OCI-LY1 (cell line): ENCODE results near the gene FABP6.

Experiments used
- H2AFZ ChIP-seq: fragments of 200-600 bp; sonication (generic), shearing (Covaris generic); 2 replicates; pipeline ENCODE4 v1.6.0; 2014; ENCODE audit warnings: antibody characterized with exemption, mild to moderate bottlenecking, low read length
- H3F3A ChIP-seq: fragments of 200-600 bp; sonication (generic), shearing (Covaris generic); 2 replicates; pipeline ENCODE4 v1.6.0; 2014; ENCODE audit warnings: mild to moderate bottlenecking, antibody characterized with exemption, low read length, moderate library complexity; ENCODE audit not compliant: insufficient read depth
- H3K27ac ChIP-seq: fragments of 200-600 bp; sonication (generic); 2 replicates; pipeline ENCODE4 v1.5.1; 2014; ENCODE audit warnings: low read length, mixed run types, mild to moderate bottlenecking, low read depth; ENCODE audit not compliant: poor library complexity, severe bottlenecking
- H3K27me3 ChIP-seq: fragments of 200-600 bp; sonication (generic); 2 replicates; pipeline ENCODE4 v1.6.0; 2014; ENCODE audit warnings: antibody characterized with exemption, mild to moderate bottlenecking, low read length, moderate library complexity; ENCODE audit not compliant: insufficient read depth
- H3K36me3 ChIP-seq: fragments of 200-600 bp; sonication (generic); 2 replicates; pipeline ENCODE4 v1.6.1; 2014; ENCODE audit warnings: mild to moderate bottlenecking, antibody characterized with exemption, low read length, moderate library complexity, mixed read lengths; ENCODE audit not compliant: insufficient read depth
- H3K4me1 ChIP-seq: fragments of 200-600 bp; sonication (generic); 2 replicates; pipeline ENCODE4 v1.5.1; 2014; ENCODE audit warnings: mild to moderate bottlenecking, low read length, moderate library complexity; ENCODE audit not compliant: insufficient read depth, severe bottlenecking
- H3K4me2 ChIP-seq: fragments of 200-600 bp; sonication (generic), shearing (Covaris generic); 2 replicates; pipeline ENCODE4 v1.6.1; 2014; ENCODE audit warnings: low read length
- H3K4me3 ChIP-seq: fragments of 200-600 bp; sonication (generic); 2 replicates; pipeline ENCODE4 v1.5.1; 2014; ENCODE audit warnings: low read length, low read depth, mild to moderate bottlenecking, mixed read lengths; ENCODE audit not compliant: poor library complexity, severe bottlenecking
- H3K79me2 ChIP-seq: fragments of 200-600 bp; shearing (Covaris generic); 2 replicates; pipeline ENCODE4 v1.6.1; 2016; ENCODE audit warnings: mixed run types, low read length, mixed read lengths; ENCODE audit not compliant: insufficient read depth
- H3K9ac ChIP-seq: fragments of 200-600 bp; sonication (generic), shearing (Covaris generic); 2 replicates; pipeline ENCODE4 v1.6.1; 2014; ENCODE audit warnings: mild to moderate bottlenecking, low read length, mixed read lengths
- H3K9me2 ChIP-seq: fragments of 200-600 bp; sonication (generic), shearing (Covaris generic); 2 replicates; pipeline ENCODE4 v1.6.1; 2014; ENCODE audit warnings: low read depth, mild to moderate bottlenecking, low read length, mixed read lengths
- H3K9me3 ChIP-seq: fragments of 200-600 bp; shearing (Covaris generic); 2 replicates; pipeline ENCODE4 v1.6.1; 2014; ENCODE audit warnings: low read length, mixed read lengths
- H4K20me1 ChIP-seq: fragments of 200-600 bp; sonication (generic), shearing (Covaris generic); 2 replicates; pipeline ENCODE4 v1.6.0; 2016; ENCODE audit warnings: mild to moderate bottlenecking, low read length; ENCODE audit not compliant: insufficient read depth
- EZH2 ChIP-seq: fragments of 200-600 bp; sonication (generic), shearing (Covaris generic); IDR thresholded peaks from 2 replicates; pipeline ENCODE4 v1.8.0; 2017; ENCODE audit warnings: borderline replicate concordance, mixed run types, mild to moderate bottlenecking, antibody characterized with exemption, low read length, moderate library complexity, mixed read lengths
- TF ChIP-seq, protein P1 (sequence below): fragments of 200-600 bp; sonication (generic), shearing (Covaris generic); IDR thresholded peaks from 2 replicates; pipeline ENCODE4 v1.5.1; 2017; ENCODE audit warnings: mild to moderate bottlenecking, antibody characterized with exemption, low read length, moderate library complexity, mixed read lengths

Gene FABP6

DNA sequence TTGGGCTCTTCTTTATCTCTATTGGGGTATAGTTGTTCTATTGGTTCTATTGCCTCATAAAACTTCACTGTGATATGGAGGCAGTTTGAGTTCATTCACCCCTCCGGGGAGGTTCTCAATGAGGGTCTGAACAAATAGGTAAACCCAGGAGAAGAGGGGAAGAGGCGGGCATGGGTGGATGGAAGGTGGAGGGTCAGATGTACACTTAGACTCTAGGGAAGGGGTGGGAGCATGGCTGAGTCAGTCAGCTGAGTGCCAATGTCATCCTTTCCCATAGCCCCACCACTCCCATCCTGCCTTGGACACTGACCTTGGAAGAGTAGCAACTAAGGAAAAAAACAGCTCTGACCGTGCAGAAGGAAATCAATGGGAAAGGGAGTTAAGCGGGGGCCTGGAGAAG is 9.9 kb upstream of the FABP6 start:
- Histone ChIP-seq H3K79me2 (no peaks in the 10 kb centered on the region), H3F3A (no peaks in the 10 kb centered on the region), H3K9me3 (no peaks in the 10 kb centered on the region), H2AFZ (no peak overlapping the region), H3K9me2 (no peaks in the 10 kb centered on the region), H3K4me3 (no peak overlapping the region), H4K20me1 (no peaks in the 10 kb centered on the region), H3K27ac (no peak overlapping the region), H3K4me2 (no peak overlapping the region), H3K36me3 (no peaks in the 10 kb centered on the region), H3K27me3 (no peaks in the 10 kb centered on the region), H3K4me1 (no peaks in the 10 kb centered on the region), H3K9ac (no peak overlapping the region)
- TF ChIP-seq EZH2 = no peak
- TF ChIP-seq, protein P1, sequence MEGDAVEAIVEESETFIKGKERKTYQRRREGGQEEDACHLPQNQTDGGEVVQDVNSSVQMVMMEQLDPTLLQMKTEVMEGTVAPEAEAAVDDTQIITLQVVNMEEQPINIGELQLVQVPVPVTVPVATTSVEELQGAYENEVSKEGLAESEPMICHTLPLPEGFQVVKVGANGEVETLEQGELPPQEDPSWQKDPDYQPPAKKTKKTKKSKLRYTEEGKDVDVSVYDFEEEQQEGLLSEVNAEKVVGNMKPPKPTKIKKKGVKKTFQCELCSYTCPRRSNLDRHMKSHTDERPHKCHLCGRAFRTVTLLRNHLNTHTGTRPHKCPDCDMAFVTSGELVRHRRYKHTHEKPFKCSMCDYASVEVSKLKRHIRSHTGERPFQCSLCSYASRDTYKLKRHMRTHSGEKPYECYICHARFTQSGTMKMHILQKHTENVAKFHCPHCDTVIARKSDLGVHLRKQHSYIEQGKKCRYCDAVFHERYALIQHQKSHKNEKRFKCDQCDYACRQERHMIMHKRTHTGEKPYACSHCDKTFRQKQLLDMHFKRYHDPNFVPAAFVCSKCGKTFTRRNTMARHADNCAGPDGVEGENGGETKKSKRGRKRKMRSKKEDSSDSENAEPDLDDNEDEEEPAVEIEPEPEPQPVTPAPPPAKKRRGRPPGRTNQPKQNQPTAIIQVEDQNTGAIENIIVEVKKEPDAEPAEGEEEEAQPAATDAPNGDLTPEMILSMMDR = no peak

DNA sequence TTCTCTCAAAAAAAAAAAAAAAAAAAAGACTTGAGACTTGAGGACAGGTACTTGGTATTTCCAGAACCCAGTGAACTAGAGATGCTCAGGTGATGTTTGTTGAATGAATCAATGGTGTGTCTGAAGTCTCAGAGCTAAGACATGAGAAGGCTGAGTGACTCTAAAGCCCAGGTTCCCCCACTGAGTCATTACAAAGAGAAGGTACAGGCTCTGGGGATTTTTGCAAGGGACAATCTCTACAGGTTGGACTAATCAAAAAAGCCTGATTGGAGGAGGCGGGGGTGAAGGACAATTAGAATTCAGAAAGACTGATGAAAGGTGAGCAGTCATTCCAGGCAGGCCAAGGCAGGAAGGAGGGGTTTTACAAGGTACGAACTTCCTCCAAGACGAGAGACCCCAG is 8.2 kb upstream of the FABP6 start:
- no peak overlapping the region for H3K4me3 ChIP-seq
- no peak for TF ChIP-seq EZH2
- TF ChIP-seq, protein P1 = no peak
- H3K36me3 ChIP-seq = no peaks in the 10 kb centered on the region
- H3K9me3 ChIP-seq = no peaks in the 10 kb centered on the region
- H3K9me2 ChIP-seq = no peaks in the 10 kb centered on the region
- H3F3A ChIP-seq = no peaks in the 10 kb centered on the region
- no peak overlapping the region for H3K4me2 ChIP-seq
- H3K27me3 ChIP-seq = no peaks in the 10 kb centered on the region
- H3K9ac ChIP-seq = no peak overlapping the region
- no peaks in the 10 kb centered on the region for H3K79me2 ChIP-seq
- no peaks in the 10 kb centered on the region for H3K4me1 ChIP-seq
- no peak overlapping the region for H2AFZ ChIP-seq
- H3K27ac ChIP-seq = no peak overlapping the region
- no peaks in the 10 kb centered on the region for H4K20me1 ChIP-seq

DNA sequence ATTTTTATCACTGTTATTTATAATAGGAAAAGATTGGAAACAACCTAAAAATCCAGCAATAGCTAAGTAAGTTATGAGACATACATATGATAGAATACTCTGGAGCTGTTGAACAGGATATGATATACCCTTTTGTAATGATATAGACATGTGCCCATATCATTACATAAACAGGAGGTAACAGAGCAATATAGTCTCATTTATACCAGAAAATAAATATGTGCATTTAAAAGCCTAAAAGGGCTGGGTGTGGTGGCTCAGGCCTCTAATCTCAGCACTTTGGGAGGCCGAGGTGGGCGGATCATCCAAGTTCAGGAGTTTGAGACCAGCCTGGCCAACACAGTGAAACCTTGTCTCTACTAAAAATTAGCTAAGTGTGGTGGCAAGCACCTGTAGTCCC is 2.3 kb upstream of the FABP6 start:
- Histone ChIP-seq H3K4me3 (no peak overlapping the region), H4K20me1 (no peaks in the 10 kb centered on the region), H3K27me3 (no peaks in the 10 kb centered on the region), H3K9me2 (no peaks in the 10 kb centered on the region), H3K9ac (no peak overlapping the region), H2AFZ (no peak overlapping the region), H3F3A (no peaks in the 10 kb centered on the region), H3K4me2 (no peak overlapping the region), H3K27ac (no peak overlapping the region), H3K79me2 (no peaks in the 10 kb centered on the region), H3K4me1 (no peaks in the 10 kb centered on the region), H3K9me3 (no peaks in the 10 kb centered on the region), H3K36me3 (no peaks in the 10 kb centered on the region)
- TF ChIP-seq EZH2 = no peak
- TF ChIP-seq, protein P1 = no peak
